Measurements from ENCODE around the gene DUSP7. TPM values are rescaled to one million over a fixed set of nuclear protein-coding genes. Genes with fewer than 3 reads are reported as not detected.

DUSP7 gene
- total RNA-seq, 1 donor from 2014 or later, result 2.4 TPM

GRCh38 chr3:52031896-52032295, 24.5 kb downstream of the DUSP7 start:
- Mint-ChIP-seq H3K4me1 (peaks cover 19% of the 10 kb centered on the region), H3K4me3 (no peak overlapping the region), H3K27ac (no peak overlapping the region), H3K27me3 (ENCODE audit: insufficient read depth, low read depth) (peaks cover 14% of the 10 kb centered on the region), H3K36me3 (no peaks in the 10 kb centered on the region), H3K9me3 (no peaks in the 10 kb centered on the region)
- Histone ChIP-seq H3K4me2 (no peak overlapping the region), H3K9me3 (ENCODE audit: low read depth) (no peaks in the 10 kb centered on the region), H3K27me3 (no peaks in the 10 kb centered on the region), H3K27ac (no peak overlapping the region), H4K20me1 (ENCODE audit: low read depth) (no peaks in the 10 kb centered on the region), H3K79me2 (ENCODE audit: low read depth) (no peaks in the 10 kb centered on the region), H3F3A (ENCODE audit: low read depth) (no peaks in the 10 kb centered on the region), H3K4me1 (peaks cover 17% of the 10 kb centered on the region), H3K4me3 (no peak overlapping the region), H2AFZ (replicated peaks) (no peak overlapping the region), H3K36me3 (no peaks in the 10 kb centered on the region), H3K9ac (no peak overlapping the region)
- no peak for DNase-seq (ENCODE audit: low spot score)
- TF ChIP-seq EZH2 (IDR thresholded peaks at IDR 0.05) (no peak), EZH2phosphoT487 (IDR thresholded peaks at IDR 0.05) (no peak)
- TF ChIP-seq, protein P1, sequence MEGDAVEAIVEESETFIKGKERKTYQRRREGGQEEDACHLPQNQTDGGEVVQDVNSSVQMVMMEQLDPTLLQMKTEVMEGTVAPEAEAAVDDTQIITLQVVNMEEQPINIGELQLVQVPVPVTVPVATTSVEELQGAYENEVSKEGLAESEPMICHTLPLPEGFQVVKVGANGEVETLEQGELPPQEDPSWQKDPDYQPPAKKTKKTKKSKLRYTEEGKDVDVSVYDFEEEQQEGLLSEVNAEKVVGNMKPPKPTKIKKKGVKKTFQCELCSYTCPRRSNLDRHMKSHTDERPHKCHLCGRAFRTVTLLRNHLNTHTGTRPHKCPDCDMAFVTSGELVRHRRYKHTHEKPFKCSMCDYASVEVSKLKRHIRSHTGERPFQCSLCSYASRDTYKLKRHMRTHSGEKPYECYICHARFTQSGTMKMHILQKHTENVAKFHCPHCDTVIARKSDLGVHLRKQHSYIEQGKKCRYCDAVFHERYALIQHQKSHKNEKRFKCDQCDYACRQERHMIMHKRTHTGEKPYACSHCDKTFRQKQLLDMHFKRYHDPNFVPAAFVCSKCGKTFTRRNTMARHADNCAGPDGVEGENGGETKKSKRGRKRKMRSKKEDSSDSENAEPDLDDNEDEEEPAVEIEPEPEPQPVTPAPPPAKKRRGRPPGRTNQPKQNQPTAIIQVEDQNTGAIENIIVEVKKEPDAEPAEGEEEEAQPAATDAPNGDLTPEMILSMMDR (IDR thresholded peaks at IDR 0.05), result no peak

- Histone ChIP-seq H3K4me2 (no peak overlapping the region), H3K9ac (no peak overlapping the region), H3K27ac (no peak overlapping the region), H3K4me1 (peaks cover 25% of the 10 kb centered on the region), H2AFZ (replicated peaks) (no peak overlapping the region), H3F3A (ENCODE audit: low read depth) (no peaks in the 10 kb centered on the region), H3K4me3 (no peak overlapping the region), H3K36me3 (no peaks in the 10 kb centered on the region), H3K79me2 (ENCODE audit: low read depth) (no peaks in the 10 kb centered on the region), H3K9me3 (ENCODE audit: low read depth) (no peaks in the 10 kb centered on the region), H4K20me1 (ENCODE audit: low read depth) (no peaks in the 10 kb centered on the region), H3K27me3 (no peaks in the 10 kb centered on the region)
- H3K4me3 Mint-ChIP-seq, result no peak overlapping the region
- peaks cover 25% of the 10 kb centered on the region for H3K4me1 Mint-ChIP-seq
- H3K27ac Mint-ChIP-seq, result peak overlapping the region; percentile 39
- DNase-seq (ENCODE audit: low spot score), result no peak
- no peaks in the 10 kb centered on the region for H3K36me3 Mint-ChIP-seq
- H3K9me3 Mint-ChIP-seq, result no peaks in the 10 kb centered on the region
- TF ChIP-seq, protein P1 (IDR thresholded peaks at IDR 0.05), result no peak
- no peak for TF ChIP-seq EZH2phosphoT487 (IDR thresholded peaks at IDR 0.05)
- TF ChIP-seq EZH2 (IDR thresholded peaks at IDR 0.05), result no peak
- peaks cover 10% of the 10 kb centered on the region for H3K27me3 Mint-ChIP-seq (ENCODE audit: insufficient read depth, low read depth)
Measured at GRCh38 chr3:52030714-52031310, 25.6 kb downstream of the DUSP7 start.

DNA sequence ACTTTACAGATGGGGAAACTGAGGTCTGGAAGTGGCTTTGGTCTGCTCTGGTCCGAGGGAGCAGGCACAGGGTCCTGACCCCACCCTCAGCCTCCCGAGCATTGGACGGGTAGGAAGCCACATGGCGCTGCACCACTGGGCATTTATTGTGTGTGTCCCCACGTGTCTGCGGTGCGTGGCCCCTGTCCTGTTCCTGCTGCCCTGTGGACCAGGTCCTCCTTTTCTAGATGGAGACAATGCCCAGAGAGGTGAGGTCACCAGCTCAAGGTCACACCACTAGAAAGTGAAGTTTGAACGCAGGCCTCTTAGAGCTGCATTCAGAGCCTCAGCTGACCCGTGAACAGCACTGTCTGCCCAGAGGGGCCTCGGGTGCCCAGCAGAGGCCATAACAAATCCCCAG, 26.8 kb downstream of the DUSP7 start:
- Mint-ChIP-seq H3K4me1 (peaks cover 37% of the 10 kb centered on the region), H3K4me3 (no peak overlapping the region), H3K27ac (peak overlapping the region; percentile 63), H3K36me3 (no peaks in the 10 kb centered on the region), H3K9me3 (no peaks in the 10 kb centered on the region), H3K27me3 (ENCODE audit: insufficient read depth, low read depth) (peaks cover 8% of the 10 kb centered on the region)
- Histone ChIP-seq H3K4me1 (peaks cover 26% of the 10 kb centered on the region), H3K9me3 (ENCODE audit: low read depth) (no peaks in the 10 kb centered on the region), H3K27me3 (no peaks in the 10 kb centered on the region), H3K79me2 (ENCODE audit: low read depth) (no peaks in the 10 kb centered on the region), H3K4me3 (no peak overlapping the region), H2AFZ (replicated peaks) (no peak overlapping the region), H3K36me3 (no peaks in the 10 kb centered on the region), H3K9ac (no peak overlapping the region), H3K4me2 (no peak overlapping the region), H4K20me1 (ENCODE audit: low read depth) (no peaks in the 10 kb centered on the region), H3F3A (ENCODE audit: low read depth) (no peaks in the 10 kb centered on the region), H3K27ac (no peak overlapping the region)
- TF ChIP-seq, protein P1 (IDR thresholded peaks at IDR 0.05), result no peak
- no peak for TF ChIP-seq EZH2phosphoT487 (IDR thresholded peaks at IDR 0.05)
- TF ChIP-seq EZH2 (IDR thresholded peaks at IDR 0.05), result no peak
- no peak for DNase-seq (ENCODE audit: low spot score)
